ENCODE results near the gene IQSEC1. TPM values are rescaled to one million over a fixed set of nuclear protein-coding genes. Genes with fewer than 3 reads are reported as not detected.

Gene IQSEC1
- total RNA-seq, 1 experiment from 2014 or later, result 13.0 TPM

- no peak for DNase-seq (ENCODE audit: low spot score)
- Histone ChIP-seq H3K4me3 (ENCODE audit: low read depth, low read length, poor library complexity, severe bottlenecking) (no peak overlapping the region), H3K36me3 (ENCODE audit: insufficient read depth, low read length, poor library complexity, severe bottlenecking) (no peaks in the 10 kb centered on the region), H3K9me3 (ENCODE audit: low read depth, low read length, poor library complexity, severe bottlenecking) (no peaks in the 10 kb centered on the region), H3K27ac (ENCODE audit: low read depth, low read length, poor library complexity, severe bottlenecking) (no peak overlapping the region), H3K4me1 (ENCODE audit: insufficient read depth, low read length, poor library complexity, severe bottlenecking) (no peaks in the 10 kb centered on the region), H3K27me3 (replicated peaks; ENCODE audit: insufficient read depth, low read depth, low read length, poor library complexity) (no peaks in the 10 kb centered on the region)
- CTCF ChIA-PET, result no interaction called here
- intact Hi-C loops (cut with micrococcal nuclease; ENCODE audit: unreplicated experiment), result no loop called here
- BruUV-seq (replicated peaks), result no TSS peak
- TF ChIP-seq EZH2 (IDR thresholded peaks at IDR 0.05; ENCODE audit: borderline replicate concordance, low read depth, low read length, poor library complexity, severe bottlenecking), result no peak
- POLR2A ChIA-PET (ENCODE audit: low non-redundant PET), result no interaction called here
Measured at GRCh38 chr3:13066236-13066635, 7.0 kb downstream of the IQSEC1 start.

DNA sequence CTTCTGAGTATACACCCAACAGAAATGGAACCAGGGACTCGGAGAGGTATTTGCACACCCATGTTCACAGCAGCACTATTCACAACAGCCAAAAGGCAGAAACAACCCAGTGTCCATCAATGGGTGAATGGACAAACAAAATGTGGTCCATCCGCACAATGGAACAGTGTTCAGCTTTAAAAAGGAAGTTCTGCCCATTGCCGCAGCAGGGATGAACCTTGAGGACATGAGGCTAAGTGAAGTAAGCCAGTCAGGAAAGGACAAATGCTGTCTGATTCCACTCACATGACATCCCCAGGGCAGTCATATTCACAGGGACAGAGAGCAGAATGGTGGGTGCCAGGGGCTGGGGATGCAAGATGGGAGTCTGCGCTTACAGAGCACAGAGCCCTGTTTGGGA, 7.5 kb downstream of the IQSEC1 start:
- no TSS peak for BruUV-seq (replicated peaks)
- Histone ChIP-seq H3K4me1 (ENCODE audit: insufficient read depth, low read length, poor library complexity, severe bottlenecking) (no peaks in the 10 kb centered on the region), H3K4me3 (ENCODE audit: low read depth, low read length, poor library complexity, severe bottlenecking) (no peak overlapping the region), H3K36me3 (ENCODE audit: insufficient read depth, low read length, poor library complexity, severe bottlenecking) (no peaks in the 10 kb centered on the region), H3K27me3 (replicated peaks; ENCODE audit: insufficient read depth, low read depth, low read length, poor library complexity) (no peaks in the 10 kb centered on the region), H3K9me3 (ENCODE audit: low read depth, low read length, poor library complexity, severe bottlenecking) (no peaks in the 10 kb centered on the region), H3K27ac (ENCODE audit: low read depth, low read length, poor library complexity, severe bottlenecking) (no peak overlapping the region)
- DNase-seq (ENCODE audit: low spot score), result no peak
- TF ChIP-seq EZH2 (IDR thresholded peaks at IDR 0.05; ENCODE audit: borderline replicate concordance, low read depth, low read length, poor library complexity, severe bottlenecking) (no peak), CTCF (conservative IDR thresholded peaks at IDR 0.05; ENCODE audit: low read depth, low read length) (no peak)
- POLR2A ChIA-PET (ENCODE audit: low non-redundant PET), result no interaction called here
- CTCF ChIA-PET, result no interaction called here
- intact Hi-C loops (cut with micrococcal nuclease; ENCODE audit: unreplicated experiment), result no loop called here

- TF ChIP-seq EZH2 (IDR thresholded peaks at IDR 0.05; ENCODE audit: borderline replicate concordance, low read depth, low read length, poor library complexity, severe bottlenecking) (no peak), CTCF (conservative IDR thresholded peaks at IDR 0.05; ENCODE audit: low read depth, low read length) (no peak)
- intact Hi-C loops (cut with micrococcal nuclease; ENCODE audit: unreplicated experiment), result no loop called here
- no TSS peak for BruUV-seq (replicated peaks)
- Histone ChIP-seq H3K27ac (ENCODE audit: low read depth, low read length, poor library complexity, severe bottlenecking) (no peak overlapping the region), H3K4me1 (ENCODE audit: insufficient read depth, low read length, poor library complexity, severe bottlenecking) (no peaks in the 10 kb centered on the region), H3K27me3 (replicated peaks; ENCODE audit: insufficient read depth, low read depth, low read length, poor library complexity) (no peaks in the 10 kb centered on the region), H3K4me3 (ENCODE audit: low read depth, low read length, poor library complexity, severe bottlenecking) (no peak overlapping the region), H3K9me3 (ENCODE audit: low read depth, low read length, poor library complexity, severe bottlenecking) (no peaks in the 10 kb centered on the region), H3K36me3 (ENCODE audit: insufficient read depth, low read length, poor library complexity, severe bottlenecking) (no peaks in the 10 kb centered on the region)
- POLR2A ChIA-PET (ENCODE audit: low non-redundant PET), result no interaction called here
- no peak for DNase-seq (ENCODE audit: low spot score)
- CTCF ChIA-PET, result no interaction called here
Measured at GRCh38 chr3:13064964-13065363, 8.3 kb downstream of the IQSEC1 start.

GRCh38 chr3:13064159-13064868, 8.9 kb downstream of the IQSEC1 start:
- H3K27me3 ChIP-seq (replicated peaks; ENCODE audit: insufficient read depth, low read depth, low read length, poor library complexity), result no peaks in the 10 kb centered on the region
- no peak for DNase-seq (ENCODE audit: low spot score)
- no peaks in the 10 kb centered on the region for H3K9me3 ChIP-seq (ENCODE audit: low read depth, low read length, poor library complexity, severe bottlenecking)
- CTCF ChIA-PET, result no interaction called here
- no peak overlapping the region for H3K4me3 ChIP-seq (ENCODE audit: low read depth, low read length, poor library complexity, severe bottlenecking)
- H3K36me3 ChIP-seq (ENCODE audit: insufficient read depth, low read length, poor library complexity, severe bottlenecking), result no peaks in the 10 kb centered on the region
- H3K27ac ChIP-seq (ENCODE audit: low read depth, low read length, poor library complexity, severe bottlenecking), result no peak overlapping the region
- no TSS peak for BruUV-seq (replicated peaks)
- intact Hi-C loops (cut with micrococcal nuclease; ENCODE audit: unreplicated experiment), result no loop called here
- H3K4me1 ChIP-seq (ENCODE audit: insufficient read depth, low read length, poor library complexity, severe bottlenecking), result no peaks in the 10 kb centered on the region
- POLR2A ChIA-PET (ENCODE audit: low non-redundant PET), result no interaction called here
- TF ChIP-seq EZH2 (IDR thresholded peaks at IDR 0.05; ENCODE audit: borderline replicate concordance, low read depth, low read length, poor library complexity, severe bottlenecking) (no peak), CTCF (conservative IDR thresholded peaks at IDR 0.05; ENCODE audit: low read depth, low read length) (no peak)

Measured in A673 (cell line).